NCI-H2196 (cell line): ENCODE measurements around the gene ANKDD1B.
A peak's percentile ranks its signal among the peaks of the same experiment; 100 is the strongest.

Experiments used
- DNase-seq: peaks from one replicate; lab custom pipeline; 2025; ENCODE audit not compliant: unreplicated experiment; lab: John Stamatoyannopoulos, UW

The ANKDD1B gene

GRCh38 chr5:75659791-75660450 lies 48.7 kb downstream of the ANKDD1B start:
- DNase-seq: no peak

GRCh38 chr5:75660678-75661465 lies 49.6 kb downstream of the ANKDD1B start:
- DNase-seq: no peak

GRCh38 chr5:75662061-75662460 lies 50.8 kb downstream of the ANKDD1B start:
- no peak for DNase-seq

GRCh38 chr5:75663579-75664284 lies 52.5 kb downstream of the ANKDD1B start:
- no peak for DNase-seq

- no peak for DNase-seq
Observed at GRCh38 chr5:75664979-75665378, 53.7 kb downstream of the ANKDD1B start.

- no peak for DNase-seq
Observed at GRCh38 chr5:75666801-75667200, 55.5 kb downstream of the ANKDD1B start.

GRCh38 chr5:75667586-75667985 lies 56.3 kb downstream of the ANKDD1B start:
- no peak for DNase-seq

- no peak for DNase-seq
Observed at GRCh38 chr5:75668445-75668844, 57.2 kb downstream of the ANKDD1B start.

- DNase-seq: peak; percentile 48
Observed at GRCh38 chr5:75668977-75669689, 57.9 kb downstream of the ANKDD1B start.

- no peak for DNase-seq
Observed at GRCh38 chr5:75670577-75670976, 59.3 kb downstream of the ANKDD1B start.

- DNase-seq: no peak
Observed at GRCh38 chr5:75671506-75671905, 60.3 kb downstream of the ANKDD1B start.

- DNase-seq: no peak
Observed at GRCh38 chr5:75672616-75673015, 61.4 kb downstream of the ANKDD1B start.

GRCh38 chr5:75675783-75676182 lies 64.5 kb downstream of the ANKDD1B start:
- no peak for DNase-seq

- no peak for DNase-seq
Observed at GRCh38 chr5:75677607-75678006, 66.4 kb downstream of the ANKDD1B start.

GRCh38 chr5:75678155-75678554 lies 66.9 kb downstream of the ANKDD1B start:
- no peak for DNase-seq

- DNase-seq: peak; percentile 39
Observed at GRCh38 chr5:75681125-75681830, 70.0 kb downstream of the ANKDD1B start.

GRCh38 chr5:75685141-75685540 lies 73.9 kb downstream of the ANKDD1B start:
- no peak for DNase-seq

GRCh38 chr5:75686480-75686879 lies 75.2 kb downstream of the ANKDD1B start:
- no peak for DNase-seq

GRCh38 chr5:75690669-75691068 lies 79.4 kb downstream of the ANKDD1B start:
- DNase-seq: no peak

GRCh38 chr5:75694781-75695180 lies 83.5 kb downstream of the ANKDD1B start:
- no peak for DNase-seq
